Caki2 (cell line): ENCODE results near the gene SPDL1. TPM values are rescaled to one million over a fixed set of nuclear protein-coding genes. Genes with fewer than 3 reads are reported as not detected.
"Not testable (repeated sequence)": the region's sequence is repeated elsewhere in the genome, so short reads cannot be mapped to it uniquely, and the experiment has no call there.

ENCODE experiments used
- DNase-seq: peaks from one replicate; pipeline ENCODE4 v3.0.0-alpha.2; 2015; ENCODE audit warnings: low read depth
- in situ Hi-C: cut with HindIII; loops from 2 replicates; pipeline ENCODE4 v1.10.0; 2016; ENCODE audit warnings: low sequenced_read_pairs, low pct_unique_long_range_greater_than_20kb, mixed read lengths
- total RNA-seq: library from RNA; depleted of rRNA; stranded (reverse); fragments of >200 nt; shearing (Covaris generic); gene quantifications from 2 replicates; pipeline ENCODE4 v1.2.3, GENCODE V29; 2014; ENCODE audit warnings: low replicate concordance

The SPDL1 gene
- total RNA-seq, 1 experiment from 2014 or later, result 16.9 TPM

- no peak for DNase-seq
- in situ Hi-C loops, result no loop called here
These were observed 27.0 kb downstream of the SPDL1 start for GRCh38 chr5:169610606-169611005.

DNA sequence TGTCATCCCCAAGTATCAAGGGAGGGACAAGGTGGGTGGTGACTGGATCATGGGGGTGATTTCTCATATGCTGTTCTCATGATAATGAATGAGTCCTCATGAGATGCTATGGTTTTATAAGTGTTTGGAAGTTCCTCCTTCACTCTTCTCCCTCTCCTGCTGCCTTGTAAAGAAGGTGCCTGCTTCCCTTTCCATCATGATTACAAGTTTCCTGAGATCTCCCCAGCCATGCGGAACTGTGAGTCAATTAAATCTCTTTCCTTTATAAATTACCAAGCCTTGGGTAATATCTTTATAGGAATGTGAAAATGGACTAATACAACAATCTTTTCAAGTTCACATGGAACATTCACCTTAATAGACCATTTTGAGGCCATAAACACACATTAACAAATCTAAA, 32.0 kb downstream of the SPDL1 start:
- DNase-seq, result no peak
- in situ Hi-C loops, result no loop called here

DNA sequence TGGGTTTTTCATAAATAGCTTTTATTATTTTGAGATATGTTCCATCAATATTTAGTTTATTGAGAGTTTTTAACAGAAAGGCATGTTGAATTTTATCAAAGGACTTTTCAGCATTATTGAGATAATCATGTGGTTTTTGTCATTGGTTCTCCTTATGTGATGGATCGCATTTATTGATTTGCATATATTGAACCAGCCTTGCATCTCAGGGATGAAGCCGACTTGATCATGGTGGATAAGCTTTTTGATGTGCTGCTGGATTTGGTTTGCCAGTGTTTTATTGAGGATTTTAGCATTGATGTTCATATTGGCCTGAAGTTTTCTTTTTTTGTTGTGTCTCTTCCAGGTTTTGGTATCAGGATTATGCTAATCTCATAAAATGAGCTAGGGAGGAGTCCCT, 40.7 kb downstream of the SPDL1 start:
- in situ Hi-C loops, DNase-seq: not testable (repeated sequence)

DNA sequence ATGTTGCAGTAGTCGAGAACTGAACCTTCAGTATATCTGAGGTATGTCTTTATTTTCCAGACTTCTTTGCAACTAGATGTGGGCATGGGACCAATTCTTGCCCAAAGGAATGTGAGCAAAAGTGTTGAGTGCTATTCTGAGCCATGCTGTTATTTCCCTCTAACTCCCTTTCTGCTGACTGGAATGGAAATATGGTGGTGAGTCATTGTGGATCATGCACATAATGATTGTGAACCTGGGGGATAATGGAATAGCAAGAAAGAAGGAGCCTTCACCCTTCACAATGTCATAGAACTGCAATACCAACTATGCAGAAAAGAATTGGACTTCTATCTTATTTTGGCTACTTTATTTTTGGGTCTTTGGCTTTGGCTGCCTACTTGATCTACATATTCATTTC, 43.2 kb downstream of the SPDL1 start:
- DNase-seq, result peak; percentile 60
- in situ Hi-C loops, result no loop called here

- in situ Hi-C loops, result no loop called here
- DNase-seq, result no peak
These were observed 44.0 kb downstream of the SPDL1 start for GRCh38 chr5:169627551-169627950.

DNA sequence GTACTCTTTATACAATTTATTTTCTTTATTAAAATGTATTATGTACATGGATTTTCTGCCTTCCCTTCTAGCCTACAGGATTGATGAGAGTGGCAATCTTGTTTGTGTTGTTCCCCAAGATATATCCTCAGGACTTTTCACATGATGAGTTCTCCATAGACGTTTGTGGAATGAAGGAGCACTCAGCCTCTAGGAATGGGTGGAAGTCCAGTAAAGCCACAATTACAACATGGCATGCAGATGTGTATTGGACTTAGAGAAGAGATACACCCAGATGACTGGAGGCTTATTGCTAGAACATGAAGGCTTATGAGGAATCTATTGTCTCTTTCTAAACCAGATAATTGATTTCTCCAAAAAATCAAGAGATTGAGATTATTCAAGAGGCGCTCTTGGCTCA, 45.3 kb downstream of the SPDL1 start:
- in situ Hi-C loops, result no loop called here
- DNase-seq, result no peak

DNA sequence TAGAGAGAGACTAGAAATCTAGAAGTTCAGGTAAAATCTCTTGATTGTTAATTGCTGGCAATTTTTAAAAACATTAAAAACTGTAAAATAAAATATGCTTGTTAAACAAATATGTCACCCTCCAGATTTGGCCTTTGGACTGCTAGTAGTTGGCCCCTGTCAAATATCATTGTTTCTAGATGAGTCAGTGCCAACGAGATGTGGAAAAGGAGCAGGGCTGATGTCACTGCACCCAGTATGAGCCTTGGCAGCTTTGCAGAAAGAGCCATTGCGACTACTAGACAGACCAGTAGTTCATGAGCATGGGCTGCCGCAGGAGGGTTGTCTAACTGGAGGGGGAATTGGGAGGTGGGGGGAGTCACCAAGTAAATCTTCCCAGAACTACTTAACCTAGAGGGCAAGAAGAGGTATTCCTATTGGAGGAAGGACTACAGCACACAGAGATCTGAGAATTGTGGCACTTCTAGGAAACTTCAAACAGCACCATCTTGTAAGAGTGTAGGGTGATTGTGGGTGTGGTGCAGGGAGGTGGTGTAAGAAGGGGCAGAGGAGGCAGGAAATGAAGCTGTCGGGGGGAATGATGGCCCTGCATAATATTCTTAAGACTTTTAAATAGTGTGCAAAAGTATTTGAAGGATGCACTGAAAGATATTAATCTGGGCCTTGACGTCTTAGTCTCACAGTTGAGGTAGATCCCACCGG, 46.4 kb downstream of the SPDL1 start:
- DNase-seq, result peak; percentile 60
- in situ Hi-C loops, result no loop called here

DNA sequence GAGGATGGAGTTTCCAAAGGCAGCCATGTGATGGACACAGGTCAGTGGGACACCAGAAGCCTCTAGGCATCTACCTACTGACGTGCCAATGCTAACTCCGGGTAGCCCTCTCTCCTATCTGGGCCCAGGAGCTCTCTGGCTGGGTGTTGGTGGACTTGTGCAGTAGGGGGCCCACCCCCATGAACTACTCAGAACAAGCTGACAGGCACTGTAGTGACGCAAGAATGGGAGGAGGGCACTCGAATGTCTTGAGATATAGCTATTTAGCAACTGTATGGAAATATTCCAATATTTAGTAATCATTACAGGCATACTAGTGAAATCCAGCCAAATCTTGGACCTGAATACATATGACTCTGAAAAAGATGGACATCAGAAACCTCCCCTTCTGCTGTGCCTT, 47.8 kb downstream of the SPDL1 start:
- in situ Hi-C loops, result no loop called here
- no peak for DNase-seq

DNA sequence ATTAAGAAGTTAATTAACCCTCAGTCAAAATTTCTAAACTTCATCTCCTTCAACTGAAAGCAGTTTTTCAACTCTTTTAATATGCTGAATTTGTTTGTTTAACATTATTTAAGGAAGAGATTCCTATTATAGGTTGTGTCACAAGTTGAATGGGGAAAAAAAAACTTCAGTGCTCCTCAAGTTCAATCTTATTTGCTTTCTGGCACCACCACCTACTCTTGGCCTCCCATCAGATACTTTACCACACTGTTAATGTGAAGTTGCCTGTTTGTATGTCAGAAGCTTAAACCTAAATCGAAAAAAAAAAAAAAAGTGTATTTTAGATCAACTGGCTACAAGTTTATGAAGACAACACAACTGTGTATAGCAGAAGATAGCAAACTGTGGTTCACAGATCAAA, 49.4 kb downstream of the SPDL1 start:
- in situ Hi-C loops, result no loop called here

GRCh38 chr5:169634606-169635005, 51.0 kb downstream of the SPDL1 start:
- in situ Hi-C loops, result no loop called here
- no peak for DNase-seq

More for the DNA sequence above, 49.4 kb downstream of the SPDL1 start:
- DNase-seq, result no peak

DNA sequence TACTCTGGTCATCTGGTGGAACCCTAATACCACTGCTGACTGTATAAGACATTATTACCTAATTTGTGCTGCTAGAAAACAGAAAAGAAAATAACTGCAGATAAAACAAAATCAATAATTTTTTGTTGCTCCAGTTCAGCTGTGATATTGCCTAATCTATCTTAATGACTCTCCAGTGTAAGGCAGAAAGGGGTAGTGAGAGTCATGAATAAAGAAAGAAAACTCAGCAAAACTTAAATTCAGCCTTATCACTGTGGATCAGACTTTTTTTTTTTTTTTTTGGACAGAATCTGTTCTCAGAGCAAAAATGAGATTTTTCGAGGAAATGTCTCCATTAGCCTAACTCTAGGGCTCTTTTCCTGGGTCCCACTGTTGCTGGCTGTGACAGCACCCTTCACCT, 52.4 kb downstream of the SPDL1 start:
- in situ Hi-C loops, result no loop called here
- no peak for DNase-seq

- no peak for DNase-seq
- in situ Hi-C loops, result no loop called here
These were observed 53.0 kb downstream of the SPDL1 start for GRCh38 chr5:169636477-169637084.

GRCh38 chr5:169637085-169637548, 53.5 kb downstream of the SPDL1 start, which contains the start of gene DOCK2:
TSS of gene DOCK2 (plus strand) at chr5:169637275. CDS start at chr5:169637327, 52 bp downstream.
- DNase-seq, result no peak
- in situ Hi-C loops, result no loop called here

- DNase-seq, result no peak
- in situ Hi-C loops, result no loop called here
These were observed 54.1 kb downstream of the SPDL1 start for GRCh38 chr5:169637549-169638121.

DNA sequence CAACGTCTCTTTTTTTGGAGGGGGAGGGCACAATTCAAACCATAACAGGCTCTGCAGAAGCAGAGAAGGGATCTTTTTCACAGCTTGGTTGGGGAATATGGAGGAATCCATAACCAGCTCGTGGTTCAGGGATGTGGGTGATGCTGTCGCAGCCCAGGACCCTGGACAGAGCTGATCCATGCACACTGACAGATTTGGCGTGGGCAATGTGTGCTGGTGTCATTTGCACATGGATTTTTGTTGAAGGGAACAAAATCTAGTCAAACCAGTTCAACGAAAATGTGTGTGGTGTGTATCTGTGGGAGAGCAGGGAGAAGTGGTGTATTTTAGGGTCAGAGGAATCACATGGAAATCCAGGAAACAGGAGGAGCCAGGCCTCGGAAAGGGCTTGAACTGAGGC, 57.7 kb downstream of the SPDL1 start:
- in situ Hi-C loops, result no loop called here
- no peak for DNase-seq

DNA sequence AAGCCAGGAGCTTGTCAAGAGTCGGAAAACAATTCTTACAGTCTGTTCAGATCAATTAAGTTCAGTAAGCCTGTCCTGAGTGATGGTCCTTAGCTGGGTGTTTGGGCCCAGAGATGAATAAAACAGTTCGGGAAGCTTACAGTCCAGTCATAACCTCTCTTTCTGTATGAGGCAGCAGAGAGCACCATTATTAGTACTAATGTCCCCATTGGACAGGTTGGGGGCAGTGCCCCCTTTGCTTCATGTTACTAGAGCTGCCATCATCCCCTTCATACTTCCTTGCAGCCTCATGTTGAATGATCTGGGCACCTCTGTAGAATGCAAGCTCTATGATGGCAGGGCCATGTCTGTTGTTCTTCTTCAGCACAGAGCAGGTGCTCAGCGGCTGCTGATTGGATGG, 63.3 kb downstream of the SPDL1 start:
- in situ Hi-C loops, result no loop called here
- no peak for DNase-seq

DNA sequence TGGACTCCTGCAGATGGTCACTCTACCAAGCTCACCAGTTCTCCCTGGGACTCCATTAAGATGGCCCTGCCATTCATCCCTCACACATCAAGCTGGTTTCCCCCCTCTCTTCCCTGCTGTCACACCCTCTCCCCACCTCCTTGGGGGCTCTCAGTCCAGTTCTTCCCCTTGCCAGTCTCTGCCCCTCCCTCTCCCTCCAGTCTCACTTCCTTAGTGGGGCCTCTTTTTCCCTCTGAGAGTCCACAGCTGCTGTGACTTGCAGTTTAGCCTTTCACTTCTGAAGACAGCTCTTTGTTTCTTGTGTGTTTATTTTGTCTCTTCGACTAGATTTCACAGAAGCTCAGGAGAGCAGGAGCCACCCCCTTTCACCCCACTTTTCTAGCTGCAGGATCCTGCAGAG, 64.0 kb downstream of the SPDL1 start:
- DNase-seq, result no peak
- in situ Hi-C loops, result no loop called here

DNA sequence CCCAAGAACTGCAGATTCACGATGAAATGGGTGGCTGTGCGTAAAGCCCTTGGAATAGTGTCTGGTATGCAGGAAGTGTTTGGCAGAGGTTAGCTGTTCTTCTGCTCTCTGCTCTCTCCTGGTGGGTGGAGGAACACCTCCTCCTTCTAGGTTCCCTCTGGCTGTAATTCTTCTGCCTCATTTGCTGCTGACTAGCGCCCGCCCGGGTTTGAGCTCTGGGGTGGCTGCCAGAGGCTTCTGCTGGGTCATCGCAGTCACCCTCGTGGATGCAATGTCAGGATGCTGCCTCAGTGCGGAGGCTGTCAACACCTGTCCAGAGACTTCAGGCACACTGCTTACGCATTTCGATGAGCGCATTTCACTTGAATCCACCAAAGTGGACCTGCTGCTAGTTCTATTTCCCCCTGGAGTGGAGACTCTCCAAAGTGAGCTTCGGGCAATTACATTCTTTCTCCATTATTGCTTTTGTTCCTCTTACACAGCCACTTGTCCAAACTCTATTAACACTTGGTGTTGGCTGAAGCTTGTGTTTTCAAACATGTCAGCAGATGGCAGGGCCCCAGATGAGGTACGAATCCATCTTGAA, 65.2 kb downstream of the SPDL1 start:
- DNase-seq, result no peak
- in situ Hi-C loops, result no loop called here

DNA sequence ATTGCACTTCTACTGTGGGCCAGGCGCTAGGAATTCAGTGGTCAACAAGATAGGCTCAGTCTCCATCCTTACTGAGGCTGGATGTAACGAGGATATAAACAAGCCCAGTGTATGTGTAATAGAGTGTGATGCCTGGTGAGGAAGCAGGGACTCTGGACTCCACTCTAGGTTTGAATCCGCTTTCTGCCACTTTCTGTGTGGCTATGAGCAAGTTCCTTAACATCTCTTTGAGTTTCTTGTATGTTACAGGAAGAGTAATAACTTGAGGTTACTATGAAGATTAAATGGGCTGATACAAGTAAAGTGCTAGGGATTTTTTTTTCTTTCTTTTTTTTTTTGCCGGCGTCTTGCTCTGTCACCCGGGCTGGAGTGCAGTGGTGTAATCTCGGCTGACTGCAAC, 65.9 kb downstream of the SPDL1 start:
- no peak for DNase-seq
- in situ Hi-C loops, result no loop called here
